Adrenal gland (tissue), 12 donors: ENCODE data around the gene ITIH5. TPM values are rescaled to one million over a fixed set of nuclear protein-coding genes. Genes with fewer than 3 reads are reported as not detected.

Experiments
- DNase-seq, 7 donors: peaks; one replicate each; pipeline ENCODE4 v3.0.0-alpha.2; 2019 to 2020
- H3K27ac ChIP-seq, 5 donors: fragments of 200-600 bp; sonication (generic) in 4 of 5; 1 replicate in 3 of 5; 2 replicates in 2 of 5; pipeline versions ENCODE4 v1.5.1 to v1.8.0; 2016 to 2020; ENCODE audit warnings: mild to moderate bottlenecking in 1 of 5
- H3K27me3 ChIP-seq: fragments of 200-600 bp; 2 replicates; pipeline ENCODE4 v1.8.0; 2021
- H3K36me3 ChIP-seq, 2 donors: fragments of 200-600 bp; replicated peaks in 1 of 2; 1 replicate in 1 of 2; 2 replicates in 1 of 2; pipeline versions ENCODE4 v1.5.1 to v1.8.0; 2018 to 2022
- H3K4me1 ChIP-seq, 2 donors: fragments of 200-600 bp; replicated peaks in 1 of 2; 1 replicate in 1 of 2; 2 replicates in 1 of 2; pipeline versions ENCODE4 v1.5.1 to v1.8.0; 2018 to 2021
- H3K4me3 ChIP-seq, 4 donors: fragments of 200-600 bp; sonication (generic) in 3 of 4; one replicate each; pipeline ENCODE4 v1.5.1; 2016 to 2018
- H3K9me3 ChIP-seq, 3 donors: fragments of 200-600 bp; sonication (generic) in 1 of 3; replicated peaks in 1 of 3; 1 replicate in 2 of 3; 2 replicates in 1 of 3; pipeline versions ENCODE4 v1.5.1 to v1.8.0; 2016 to 2021
- CTCF ChIP-seq, 6 experiments: fragments of 450-650 bp in 4 of 6; fragments of 200-600 bp in 2 of 6; sonication (generic) in 1 of 6; IDR thresholded peaks; 1 replicate in 5 of 6; 2 replicates in 1 of 6; pipeline versions ENCODE4 v1.5.1 to v1.8.0; 2016 to 2021; ENCODE audit warnings: antibody characterized with exemption in 6 of 6, mild to moderate bottlenecking in 2 of 6, moderate library complexity in 1 of 6
- POLR2A ChIP-seq, 2 donors: fragments of 450-650 bp; IDR thresholded peaks; one replicate each; pipeline ENCODE4 v1.6.1; 2017; ENCODE audit warnings: antibody characterized with exemption in 2 of 2, mild to moderate bottlenecking in 2 of 2, moderate library complexity in 1 of 2
- WGBS, 4 donors: extraction: QIAGEN DNeasy Blood & Tissue Kit in 2 of 4; methylation state at CpG; one replicate each; pipeline versions ENCODE4 v1.1.5 to v1.1.7; 2013 to 2017; 5-methylcytosine and 5-hydroxymethylcytosine counted together
- intact Hi-C, 2 donors: fragments of 100-400 bp; cut with DNase I; formaldehyde crosslinking; loops; one replicate each; pipeline versions ENCODE4 v1.14.1 to v1.15.0; 2022 to 2023
- polyA plus RNA-seq, 3 donors: library from polyadenylated mRNA; stranded (reverse); fragments of 200-250 nt in 2 of 3; fragments of 350-450 nt in 1 of 3; fragmentation: Illumina TruSeq in 1 of 3; extraction: RNeasy Lipid Tissue Mini Kit (QIAGEN cat#74804) in 1 of 3; gene quantifications; one replicate each; pipeline ENCODE4 v1.2.3, GENCODE V29; 2013 to 2014
- total RNA-seq, 9 donors: library from RNA; depleted of rRNA in 4 of 9; stranded (reverse); fragments of >200 nt in 4 of 9; fragments of 120-200 nt in 1 of 9; fragmentation: NEBNext Ultra II Directional in 1 of 9; extraction: Animal tissue kit (Norgen Biotek cat#: 25700) in 1 of 9; gene quantifications; one replicate each; pipeline versions ENCODE4 v1.1.0 to v1.2.4, GENCODE V29; 2013 to 2023
- donor health status: healthy with polysubstance abuse.
- donor health status: Bipolar disorder and iron deficiency.
- donor health status: DM: yes; HTN: yes; CAD: no.
- donor health status: DM: no; HTN: no; CAD: no.
- donor health status: DM: no; HTN: no; CAD: no.
- donor health status: DM: yes; HTN: yes; CAD: no.

The ITIH5 gene
- total and polyA plus RNA-seq, 12 donors, result 0.66 to 6.2 (median 1.7) TPM

GRCh38 chr10:7563770-7564169, 103.0 kb downstream of the ITIH5 start:
- no peak overlapping the region for H3K27ac ChIP-seq
- no peaks in the 10 kb centered on the region for H3K27me3 ChIP-seq
- H3K4me3 ChIP-seq, result no peak overlapping the region
- WGBS, 4 donors, result 64 to 75% (median 65%) methylated on average over 9 to 14 of the region's 14 CpGs
- H3K9me3 ChIP-seq, result no peaks in the 10 kb centered on the region
- TF ChIP-seq POLR2A (IDR thresholded peaks at IDR 0.05), result no peak
- no peak for TF ChIP-seq CTCF (IDR thresholded peaks at IDR 0.05)
- intact Hi-C loops, result no loop called here
- no peak for DNase-seq
- no peaks in the 10 kb centered on the region for H3K36me3 ChIP-seq
- H3K4me1 ChIP-seq, result peaks cover 10 to 18% of the 10 kb centered on the region in 2 donors

GRCh38 chr10:7563368-7563767, 103.4 kb downstream of the ITIH5 start:
- Histone ChIP-seq H3K27ac (no peak overlapping the region), H3K9me3 (no peaks in the 10 kb centered on the region), H3K27me3 (no peaks in the 10 kb centered on the region), H3K4me3 (no peak overlapping the region), H3K36me3 (no peaks in the 10 kb centered on the region), H3K4me1 (peaks cover 10 to 18% of the 10 kb centered on the region in 2 donors)
- 46 to 56% (median 48%) methylated on average over 7 of the region's 7 CpGs for WGBS, 4 donors
- intact Hi-C loops, result no loop called here
- DNase-seq, result peak in 6 of 7 donors; percentile 35 to 79 (median 48)
- TF ChIP-seq CTCF (IDR thresholded peaks at IDR 0.05) (no peak), POLR2A (IDR thresholded peaks at IDR 0.05) (no peak)

- H3K27ac ChIP-seq, result no peak overlapping the region
Observed at GRCh38 chr10:7561985-7562384, 104.8 kb downstream of the ITIH5 start.

GRCh38 chr10:7561216-7561893, 105.4 kb downstream of the ITIH5 start:
- Histone ChIP-seq H3K27ac (peak overlapping the region in 1 of 5 donors; percentile 44), H3K4me3 (no peak overlapping the region)
- WGBS, 4 donors, result 40 to 64% (median 45%) methylated on average over 17 to 19 of the region's 19 CpGs

More at GRCh38 chr10:7561985-7562384, 104.8 kb downstream of the ITIH5 start:
- Histone ChIP-seq H3K4me1 (peaks cover 10 to 18% of the 10 kb centered on the region in 2 donors), H3K36me3 (no peaks in the 10 kb centered on the region), H3K27me3 (no peaks in the 10 kb centered on the region), H3K9me3 (no peaks in the 10 kb centered on the region), H3K4me3 (no peak overlapping the region)
- DNase-seq, result no peak
- intact Hi-C loops, result no loop called here
- 58 to 76% (median 69%) methylated on average over 6 of the region's 6 CpGs for WGBS, 4 donors
- no peak for TF ChIP-seq POLR2A (IDR thresholded peaks at IDR 0.05)
- TF ChIP-seq CTCF (IDR thresholded peaks at IDR 0.05), result no peak

More at GRCh38 chr10:7561216-7561893, 105.4 kb downstream of the ITIH5 start:
- TF ChIP-seq CTCF (IDR thresholded peaks at IDR 0.05) (no peak), POLR2A (IDR thresholded peaks at IDR 0.05) (no peak)
- Histone ChIP-seq H3K4me1 (peaks cover 10 to 18% of the 10 kb centered on the region in 2 donors), H3K36me3 (no peaks in the 10 kb centered on the region), H3K9me3 (no peaks in the 10 kb centered on the region), H3K27me3 (no peaks in the 10 kb centered on the region)
- DNase-seq, result peak in 5 of 7 donors; percentile 5 to 55 (median 25)
- intact Hi-C loops, result no loop called here
